ENCODE data around the gene SEMA7A. TPM values are rescaled to one million over a fixed set of nuclear protein-coding genes. Genes with fewer than 3 reads are reported as not detected.

The SEMA7A gene
- total and polyA plus RNA-seq, 9 donors, result 3.2 to 98.6 (median 9.0) TPM

- WGBS, 3 donors, result 71 to 78% (median 74%) methylated on average over 9 of the region's 9 CpGs
- H3K27me3 ChIP-seq, result no peaks in the 10 kb centered on the region
- intact Hi-C loops (cut with DNase I), result no loop called here
- TF ChIP-seq, protein P1, sequence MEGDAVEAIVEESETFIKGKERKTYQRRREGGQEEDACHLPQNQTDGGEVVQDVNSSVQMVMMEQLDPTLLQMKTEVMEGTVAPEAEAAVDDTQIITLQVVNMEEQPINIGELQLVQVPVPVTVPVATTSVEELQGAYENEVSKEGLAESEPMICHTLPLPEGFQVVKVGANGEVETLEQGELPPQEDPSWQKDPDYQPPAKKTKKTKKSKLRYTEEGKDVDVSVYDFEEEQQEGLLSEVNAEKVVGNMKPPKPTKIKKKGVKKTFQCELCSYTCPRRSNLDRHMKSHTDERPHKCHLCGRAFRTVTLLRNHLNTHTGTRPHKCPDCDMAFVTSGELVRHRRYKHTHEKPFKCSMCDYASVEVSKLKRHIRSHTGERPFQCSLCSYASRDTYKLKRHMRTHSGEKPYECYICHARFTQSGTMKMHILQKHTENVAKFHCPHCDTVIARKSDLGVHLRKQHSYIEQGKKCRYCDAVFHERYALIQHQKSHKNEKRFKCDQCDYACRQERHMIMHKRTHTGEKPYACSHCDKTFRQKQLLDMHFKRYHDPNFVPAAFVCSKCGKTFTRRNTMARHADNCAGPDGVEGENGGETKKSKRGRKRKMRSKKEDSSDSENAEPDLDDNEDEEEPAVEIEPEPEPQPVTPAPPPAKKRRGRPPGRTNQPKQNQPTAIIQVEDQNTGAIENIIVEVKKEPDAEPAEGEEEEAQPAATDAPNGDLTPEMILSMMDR (IDR thresholded peaks at IDR 0.05), result no peak
- no peak for TF ChIP-seq POLR2A (IDR thresholded peaks at IDR 0.05)
- TF ChIP-seq EP300 (IDR thresholded peaks at IDR 0.05), result no peak
- peaks cover 22% of the 10 kb centered on the region for H3K4me1 ChIP-seq (ENCODE audit: insufficient read depth)
- H3K27ac ChIP-seq, result no peak overlapping the region
- no peak overlapping the region for H3K4me3 ChIP-seq
- H3K9me3 ChIP-seq, result no peaks in the 10 kb centered on the region
- no peaks in the 10 kb centered on the region for H3K36me3 ChIP-seq
- DNase-seq, result no peak
Observed at GRCh38 chr15:74422265-74422651, 11.5 kb downstream of the SEMA7A start.

- no peak overlapping the region for H3K27ac ChIP-seq
- DNase-seq, result no peak
- no peaks in the 10 kb centered on the region for H3K27me3 ChIP-seq
- TF ChIP-seq, protein P1 (IDR thresholded peaks at IDR 0.05), result no peak
- TF ChIP-seq EP300 (IDR thresholded peaks at IDR 0.05), result no peak
- no peak for TF ChIP-seq POLR2A (IDR thresholded peaks at IDR 0.05)
- no peaks in the 10 kb centered on the region for H3K9me3 ChIP-seq
- no peak overlapping the region for H3K4me3 ChIP-seq
- intact Hi-C loops (cut with DNase I), result no loop called here
- whole genome bisulfite sequencing, 3 donors, result 88 to 90% (median 88%) methylated on average over 20 of the region's 20 CpGs
- peaks cover 22% of the 10 kb centered on the region for H3K4me1 ChIP-seq (ENCODE audit: insufficient read depth)
- no peaks in the 10 kb centered on the region for H3K36me3 ChIP-seq
Observed at GRCh38 chr15:74421302-74422245, 12.2 kb downstream of the SEMA7A start.

DNA sequence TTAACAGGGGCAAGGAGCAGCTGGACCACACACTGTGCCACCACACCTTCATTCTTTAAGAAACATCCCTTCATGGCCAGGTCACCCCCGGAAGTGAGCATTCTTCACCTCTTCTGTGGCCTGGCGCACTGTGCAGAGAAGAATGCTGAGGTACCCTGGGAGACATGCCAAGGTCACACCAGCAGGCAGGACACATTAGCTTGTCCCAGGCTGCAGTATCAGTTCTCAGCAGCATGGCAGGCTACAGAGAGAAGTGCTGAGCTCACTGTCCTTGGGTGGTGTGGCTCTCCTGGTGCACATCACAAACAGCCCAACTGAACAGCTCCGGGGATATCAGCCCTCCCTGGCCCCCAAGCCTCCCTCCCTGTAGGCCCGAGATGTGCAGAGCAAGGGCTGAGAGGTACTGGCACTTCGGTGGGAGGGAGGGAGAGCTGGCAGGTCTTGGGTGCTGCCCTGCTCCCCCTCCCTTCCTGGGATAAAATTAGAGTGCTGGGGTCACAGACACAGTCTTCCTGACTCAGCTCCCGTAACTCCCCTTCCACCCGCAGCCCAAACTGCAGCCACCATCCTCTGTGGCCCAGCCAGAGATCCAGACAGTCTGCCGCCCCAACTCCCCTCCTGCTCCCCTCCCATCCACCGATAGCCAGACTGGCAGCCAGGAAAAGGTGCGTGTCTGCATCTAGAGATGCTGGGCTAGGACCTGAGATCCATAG lies 13.4 kb downstream of the SEMA7A start:
- Histone ChIP-seq H3K4me3 (no peak overlapping the region), H3K4me1 (ENCODE audit: insufficient read depth) (peaks cover 22% of the 10 kb centered on the region), H3K27ac (peak overlapping the region in 1 of 2 donors; percentile 11), H3K9me3 (no peaks in the 10 kb centered on the region), H3K36me3 (no peaks in the 10 kb centered on the region), H3K27me3 (no peaks in the 10 kb centered on the region)
- intact Hi-C loops (cut with DNase I), result no loop called here
- no peak for DNase-seq
- TF ChIP-seq, protein P1 (IDR thresholded peaks at IDR 0.05), result no peak
- no peak for TF ChIP-seq POLR2A (IDR thresholded peaks at IDR 0.05)
- TF ChIP-seq EP300 (IDR thresholded peaks at IDR 0.05), result no peak
- WGBS, 3 donors, result 45 to 52% (median 52%) methylated on average over 9 to 10 of the region's 10 CpGs

- no peak for TF ChIP-seq POLR2A (IDR thresholded peaks at IDR 0.05)
- TF ChIP-seq, protein P1 (IDR thresholded peaks at IDR 0.05), result no peak
- 92 to 96% (median 93%) methylated on average over 4 of the region's 4 CpGs for WGBS, 3 donors
- H3K36me3 ChIP-seq, result no peaks in the 10 kb centered on the region
- H3K9me3 ChIP-seq, result no peaks in the 10 kb centered on the region
- intact Hi-C loops (cut with DNase I), result no loop called here
- H3K4me3 ChIP-seq, result no peak overlapping the region
- no peak for DNase-seq
- no peak overlapping the region for H3K27ac ChIP-seq
- peaks cover 22% of the 10 kb centered on the region for H3K4me1 ChIP-seq (ENCODE audit: insufficient read depth)
- no peaks in the 10 kb centered on the region for H3K27me3 ChIP-seq
Observed at GRCh38 chr15:74419432-74419831, 14.3 kb downstream of the SEMA7A start.
